Measurements from ENCODE around the gene ABLIM3.

DNA sequence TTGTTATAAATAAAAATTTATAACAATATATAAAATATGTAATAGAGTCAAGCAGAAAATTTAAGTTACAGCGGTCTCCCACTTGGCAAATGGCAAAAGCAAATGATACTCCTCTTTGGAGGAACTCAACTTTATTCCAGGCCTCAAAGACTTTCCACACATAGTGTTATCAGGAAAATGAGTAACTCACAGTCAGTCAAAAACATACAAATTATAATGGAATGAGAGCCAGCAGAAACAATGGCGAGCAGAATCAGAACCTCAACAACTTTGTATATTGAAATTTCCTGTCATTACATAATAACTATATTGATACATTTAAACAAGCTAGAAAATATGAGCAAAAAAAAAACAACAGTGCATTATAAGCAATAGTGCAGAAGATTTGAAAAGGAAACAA, 45.2 kb downstream of the ABLIM3 start:
- no peak for TF ChIP-seq GATA2 (IDR thresholded peaks at IDR 0.05; ENCODE audit: low read depth, low read length)
- TF ChIP-seq GATA3 (IDR thresholded peaks at IDR 0.05; ENCODE audit: low read depth, low read length) = no peak

All from SH-SY5Y (cell line).